OCI-LY3 (cell line): Measurements from ENCODE around the gene HDAC1.

Experiments
- EZH2phosphoT487 ChIP-seq: fragments of 200-600 bp; shearing (Covaris generic); IDR thresholded peaks from 2 replicates; pipeline ENCODE4 v1.6.1; 2018; ENCODE audit warnings: antibody characterized with exemption, mixed run types, low read depth
- TF ChIP-seq, protein P1 (sequence below): fragments of 200-600, 300-600 bp; sonication (generic); IDR thresholded peaks from 2 replicates; pipeline ENCODE4 v1.5.1; 2014; ENCODE audit warnings: antibody characterized with exemption, low read length, low read depth

- TF ChIP-seq, protein P1, sequence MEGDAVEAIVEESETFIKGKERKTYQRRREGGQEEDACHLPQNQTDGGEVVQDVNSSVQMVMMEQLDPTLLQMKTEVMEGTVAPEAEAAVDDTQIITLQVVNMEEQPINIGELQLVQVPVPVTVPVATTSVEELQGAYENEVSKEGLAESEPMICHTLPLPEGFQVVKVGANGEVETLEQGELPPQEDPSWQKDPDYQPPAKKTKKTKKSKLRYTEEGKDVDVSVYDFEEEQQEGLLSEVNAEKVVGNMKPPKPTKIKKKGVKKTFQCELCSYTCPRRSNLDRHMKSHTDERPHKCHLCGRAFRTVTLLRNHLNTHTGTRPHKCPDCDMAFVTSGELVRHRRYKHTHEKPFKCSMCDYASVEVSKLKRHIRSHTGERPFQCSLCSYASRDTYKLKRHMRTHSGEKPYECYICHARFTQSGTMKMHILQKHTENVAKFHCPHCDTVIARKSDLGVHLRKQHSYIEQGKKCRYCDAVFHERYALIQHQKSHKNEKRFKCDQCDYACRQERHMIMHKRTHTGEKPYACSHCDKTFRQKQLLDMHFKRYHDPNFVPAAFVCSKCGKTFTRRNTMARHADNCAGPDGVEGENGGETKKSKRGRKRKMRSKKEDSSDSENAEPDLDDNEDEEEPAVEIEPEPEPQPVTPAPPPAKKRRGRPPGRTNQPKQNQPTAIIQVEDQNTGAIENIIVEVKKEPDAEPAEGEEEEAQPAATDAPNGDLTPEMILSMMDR, result no peak
- no peak for TF ChIP-seq EZH2phosphoT487
Observed at GRCh38 chr1:32361308-32361673, 69.4 kb downstream of the HDAC1 start.
